ENCODE results near the gene UPK1B.

GRCh38 chr3:119176778-119177177 is 3.4 kb downstream of the UPK1B start:
- TF ChIP-seq ZBTB7A (IDR thresholded peaks at IDR 0.05; ENCODE audit: low read depth) = no peak
- TF ChIP-seq MAX (IDR thresholded peaks at IDR 0.05) = no peak

Data from Ishikawa (cell line).